Measurements from ENCODE around the gene TMTC2.

Gene TMTC2

GRCh38 chr12:83147341-83147740 is 460.6 kb downstream of the TMTC2 start:
- no peak overlapping the region for H3K27ac ChIP-seq (ENCODE audit: insufficient read depth, low read length, poor library complexity, severe bottlenecking)
- no peaks in the 10 kb centered on the region for H3K4me1 ChIP-seq (ENCODE audit: control insufficient read depth, insufficient read depth, low read length, poor library complexity, severe bottlenecking)
- no peaks in the 10 kb centered on the region for H3K27me3 ChIP-seq (replicated peaks; ENCODE audit: control insufficient read depth, insufficient read depth, low read length, poor library complexity, severe bottlenecking)
- H3K9me3 ChIP-seq (ENCODE audit: control insufficient read depth, low read length) = no peaks in the 10 kb centered on the region
- no peaks in the 10 kb centered on the region for H3K36me3 ChIP-seq (ENCODE audit: control insufficient read depth, insufficient read depth, low read length)
- DNase-seq = no peak
- no peak overlapping the region for H3K4me3 ChIP-seq (ENCODE audit: insufficient read depth, low read depth, low read length, poor library complexity, severe bottlenecking)

GRCh38 chr12:83149987-83150386 is 463.3 kb downstream of the TMTC2 start:
- Histone ChIP-seq H3K36me3 (ENCODE audit: control insufficient read depth, insufficient read depth, low read length) (no peaks in the 10 kb centered on the region), H3K4me3 (ENCODE audit: insufficient read depth, low read depth, low read length, poor library complexity, severe bottlenecking) (no peak overlapping the region), H3K27ac (ENCODE audit: insufficient read depth, low read length, poor library complexity, severe bottlenecking) (no peak overlapping the region), H3K27me3 (replicated peaks; ENCODE audit: control insufficient read depth, insufficient read depth, low read length, poor library complexity, severe bottlenecking) (no peaks in the 10 kb centered on the region), H3K4me1 (ENCODE audit: control insufficient read depth, insufficient read depth, low read length, poor library complexity, severe bottlenecking) (no peaks in the 10 kb centered on the region), H3K9me3 (ENCODE audit: control insufficient read depth, low read length) (no peaks in the 10 kb centered on the region)
- no peak for DNase-seq

- H3K36me3 ChIP-seq (ENCODE audit: control insufficient read depth, insufficient read depth, low read length) = no peaks in the 10 kb centered on the region
- no peaks in the 10 kb centered on the region for H3K27me3 ChIP-seq (replicated peaks; ENCODE audit: control insufficient read depth, insufficient read depth, low read length, poor library complexity, severe bottlenecking)
- H3K4me1 ChIP-seq (ENCODE audit: control insufficient read depth, insufficient read depth, low read length, poor library complexity, severe bottlenecking) = no peaks in the 10 kb centered on the region
- no peak overlapping the region for H3K4me3 ChIP-seq (ENCODE audit: insufficient read depth, low read depth, low read length, poor library complexity, severe bottlenecking)
- DNase-seq = no peak
- no peak overlapping the region for H3K27ac ChIP-seq (ENCODE audit: insufficient read depth, low read length, poor library complexity, severe bottlenecking)
- H3K9me3 ChIP-seq (ENCODE audit: control insufficient read depth, low read length) = no peaks in the 10 kb centered on the region
Measured at GRCh38 chr12:83150465-83151189, 463.9 kb downstream of the TMTC2 start.

- no peaks in the 10 kb centered on the region for H3K27me3 ChIP-seq (replicated peaks; ENCODE audit: control insufficient read depth, insufficient read depth, low read length, poor library complexity, severe bottlenecking)
- no peak overlapping the region for H3K4me3 ChIP-seq (ENCODE audit: insufficient read depth, low read depth, low read length, poor library complexity, severe bottlenecking)
- no peaks in the 10 kb centered on the region for H3K4me1 ChIP-seq (ENCODE audit: control insufficient read depth, insufficient read depth, low read length, poor library complexity, severe bottlenecking)
- H3K27ac ChIP-seq (ENCODE audit: insufficient read depth, low read length, poor library complexity, severe bottlenecking) = no peak overlapping the region
- DNase-seq = no peak
- H3K9me3 ChIP-seq (ENCODE audit: control insufficient read depth, low read length) = no peaks in the 10 kb centered on the region
- H3K36me3 ChIP-seq (ENCODE audit: control insufficient read depth, insufficient read depth, low read length) = no peaks in the 10 kb centered on the region
Measured at GRCh38 chr12:83153177-83153576, 466.5 kb downstream of the TMTC2 start.

- H3K27ac ChIP-seq (ENCODE audit: insufficient read depth, low read length, poor library complexity, severe bottlenecking) = no peak overlapping the region
- H3K9me3 ChIP-seq (ENCODE audit: control insufficient read depth, low read length) = no peaks in the 10 kb centered on the region
- DNase-seq = no peak
Measured at GRCh38 chr12:83156815-83157214, 470.1 kb downstream of the TMTC2 start.

GRCh38 chr12:83157604-83158003 is 470.9 kb downstream of the TMTC2 start:
- Histone ChIP-seq H3K4me3 (ENCODE audit: insufficient read depth, low read depth, low read length, poor library complexity, severe bottlenecking) (no peak overlapping the region), H3K4me1 (ENCODE audit: control insufficient read depth, insufficient read depth, low read length, poor library complexity, severe bottlenecking) (no peaks in the 10 kb centered on the region), H3K9me3 (ENCODE audit: control insufficient read depth, low read length) (no peaks in the 10 kb centered on the region), H3K27me3 (replicated peaks; ENCODE audit: control insufficient read depth, insufficient read depth, low read length, poor library complexity, severe bottlenecking) (no peaks in the 10 kb centered on the region), H3K27ac (ENCODE audit: insufficient read depth, low read length, poor library complexity, severe bottlenecking) (no peak overlapping the region), H3K36me3 (ENCODE audit: control insufficient read depth, insufficient read depth, low read length) (no peaks in the 10 kb centered on the region)
- no peak for DNase-seq

More at GRCh38 chr12:83156815-83157214, 470.1 kb downstream of the TMTC2 start:
- Histone ChIP-seq H3K4me1 (ENCODE audit: control insufficient read depth, insufficient read depth, low read length, poor library complexity, severe bottlenecking) (no peaks in the 10 kb centered on the region), H3K36me3 (ENCODE audit: control insufficient read depth, insufficient read depth, low read length) (no peaks in the 10 kb centered on the region), H3K4me3 (ENCODE audit: insufficient read depth, low read depth, low read length, poor library complexity, severe bottlenecking) (no peak overlapping the region), H3K27me3 (replicated peaks; ENCODE audit: control insufficient read depth, insufficient read depth, low read length, poor library complexity, severe bottlenecking) (no peaks in the 10 kb centered on the region)

- no peaks in the 10 kb centered on the region for H3K36me3 ChIP-seq (ENCODE audit: control insufficient read depth, insufficient read depth, low read length)
- H3K4me3 ChIP-seq (ENCODE audit: insufficient read depth, low read depth, low read length, poor library complexity, severe bottlenecking) = no peak overlapping the region
- H3K27ac ChIP-seq (ENCODE audit: insufficient read depth, low read length, poor library complexity, severe bottlenecking) = no peak overlapping the region
- no peaks in the 10 kb centered on the region for H3K9me3 ChIP-seq (ENCODE audit: control insufficient read depth, low read length)
- no peak for DNase-seq
- H3K27me3 ChIP-seq (replicated peaks; ENCODE audit: control insufficient read depth, insufficient read depth, low read length, poor library complexity, severe bottlenecking) = no peaks in the 10 kb centered on the region
- no peaks in the 10 kb centered on the region for H3K4me1 ChIP-seq (ENCODE audit: control insufficient read depth, insufficient read depth, low read length, poor library complexity, severe bottlenecking)
Measured at GRCh38 chr12:83158613-83159207, 472.0 kb downstream of the TMTC2 start.

- H3K4me3 ChIP-seq (ENCODE audit: insufficient read depth, low read depth, low read length, poor library complexity, severe bottlenecking) = no peak overlapping the region
- H3K36me3 ChIP-seq (ENCODE audit: control insufficient read depth, insufficient read depth, low read length) = no peaks in the 10 kb centered on the region
- H3K9me3 ChIP-seq (ENCODE audit: control insufficient read depth, low read length) = no peaks in the 10 kb centered on the region
- H3K27ac ChIP-seq (ENCODE audit: insufficient read depth, low read length, poor library complexity, severe bottlenecking) = no peak overlapping the region
- no peaks in the 10 kb centered on the region for H3K4me1 ChIP-seq (ENCODE audit: control insufficient read depth, insufficient read depth, low read length, poor library complexity, severe bottlenecking)
- H3K27me3 ChIP-seq (replicated peaks; ENCODE audit: control insufficient read depth, insufficient read depth, low read length, poor library complexity, severe bottlenecking) = no peaks in the 10 kb centered on the region
- DNase-seq = no peak
Measured at GRCh38 chr12:83161456-83161855, 474.8 kb downstream of the TMTC2 start.

GRCh38 chr12:83168751-83169150 is 482.0 kb downstream of the TMTC2 start:
- Histone ChIP-seq H3K9me3 (ENCODE audit: control insufficient read depth, low read length) (no peaks in the 10 kb centered on the region), H3K36me3 (ENCODE audit: control insufficient read depth, insufficient read depth, low read length) (no peaks in the 10 kb centered on the region), H3K27me3 (replicated peaks; ENCODE audit: control insufficient read depth, insufficient read depth, low read length, poor library complexity, severe bottlenecking) (no peaks in the 10 kb centered on the region), H3K27ac (ENCODE audit: insufficient read depth, low read length, poor library complexity, severe bottlenecking) (no peak overlapping the region), H3K4me3 (ENCODE audit: insufficient read depth, low read depth, low read length, poor library complexity, severe bottlenecking) (no peak overlapping the region), H3K4me1 (ENCODE audit: control insufficient read depth, insufficient read depth, low read length, poor library complexity, severe bottlenecking) (no peaks in the 10 kb centered on the region)
- DNase-seq = no peak

GRCh38 chr12:83172441-83172840 is 485.7 kb downstream of the TMTC2 start:
- Histone ChIP-seq H3K4me3 (ENCODE audit: insufficient read depth, low read depth, low read length, poor library complexity, severe bottlenecking) (no peak overlapping the region), H3K27ac (ENCODE audit: insufficient read depth, low read length, poor library complexity, severe bottlenecking) (no peak overlapping the region)
- no peak for DNase-seq

More at GRCh38 chr12:83172441-83172840, 485.7 kb downstream of the TMTC2 start:
- H3K27me3 ChIP-seq (replicated peaks; ENCODE audit: control insufficient read depth, insufficient read depth, low read length, poor library complexity, severe bottlenecking) = no peaks in the 10 kb centered on the region
- no peaks in the 10 kb centered on the region for H3K9me3 ChIP-seq (ENCODE audit: control insufficient read depth, low read length)
- no peaks in the 10 kb centered on the region for H3K4me1 ChIP-seq (ENCODE audit: control insufficient read depth, insufficient read depth, low read length, poor library complexity, severe bottlenecking)
- no peaks in the 10 kb centered on the region for H3K36me3 ChIP-seq (ENCODE audit: control insufficient read depth, insufficient read depth, low read length)
